IPS-NIHi11 (cell line): ENCODE measurements around the gene GLO1.
"Not testable (repeated sequence)": the region's sequence is repeated elsewhere in the genome, so short reads cannot be mapped to it uniquely, and the experiment has no call there.

Experiments
- DNase-seq: peaks from one replicate; pipeline ENCODE4 v3.0.0; 2012; ENCODE audit warnings: mixed read lengths, low spot score

Gene GLO1

GRCh38 chr6:38705924-38706323, 3.0 kb upstream of the GLO1 start:
- DNase-seq = no peak

- DNase-seq = no peak
Observed at GRCh38 chr6:38703949-38704590, 1.1 kb upstream of the GLO1 start.

- no peak for DNase-seq
Observed at GRCh38 chr6:38701551-38701950, 1.4 kb downstream of the GLO1 start.

- DNase-seq = not testable (repeated sequence)
Observed at GRCh38 chr6:38699702-38700101, 3.2 kb downstream of the GLO1 start.

GRCh38 chr6:38697846-38698245, 5.1 kb downstream of the GLO1 start:
- no peak for DNase-seq

GRCh38 chr6:38696345-38696744, 6.6 kb downstream of the GLO1 start:
- no peak for DNase-seq

- DNase-seq = no peak
Observed at GRCh38 chr6:38695933-38696332, 7.0 kb downstream of the GLO1 start.

- DNase-seq = no peak
Observed at GRCh38 chr6:38695227-38695900, 7.6 kb downstream of the GLO1 start.

- peak; percentile 16 for DNase-seq
Observed at GRCh38 chr6:38688579-38689087, 14.3 kb downstream of the GLO1 start.

- no peak for DNase-seq
Observed at GRCh38 chr6:38687549-38687948, 15.4 kb downstream of the GLO1 start.

GRCh38 chr6:38687043-38687353, 15.9 kb downstream of the GLO1 start:
- DNase-seq = no peak

GRCh38 chr6:38686270-38687042, 16.5 kb downstream of the GLO1 start:
- no peak for DNase-seq

GRCh38 chr6:38684904-38685303, 18.0 kb downstream of the GLO1 start:
- DNase-seq = no peak

- DNase-seq = no peak
Observed at GRCh38 chr6:38684237-38684636, 18.7 kb downstream of the GLO1 start.

GRCh38 chr6:38681850-38682249, 21.1 kb downstream of the GLO1 start:
- no peak for DNase-seq

- no peak for DNase-seq
Observed at GRCh38 chr6:38679668-38680067, 23.3 kb downstream of the GLO1 start.

- no peak for DNase-seq
Observed at GRCh38 chr6:38678178-38678760, 24.7 kb downstream of the GLO1 start.

GRCh38 chr6:38676974-38677544, 25.9 kb downstream of the GLO1 start:
- no peak for DNase-seq

- no peak for DNase-seq
Observed at GRCh38 chr6:38676236-38676973, 26.5 kb downstream of the GLO1 start.

GRCh38 chr6:38673397-38674165, 29.4 kb downstream of the GLO1 start:
- DNase-seq = no peak
